K562 (cell line): ENCODE results near the gene PEX10.

ENCODE experiments used
- CHD2 ChIP-seq: IDR thresholded peaks from 2 replicates; pipeline ENCODE4 v1.6.1; 2011; ENCODE audit warnings: low read depth, low read length
- CTCF ChIP-seq, 3 experiments: IDR thresholded peaks in 2 of 3; conservative IDR thresholded peaks in 1 of 3; 2 replicates each; pipeline ENCODE4 v1.5.1; 2011 to 2012; ENCODE audit warnings: low read length in 3 of 3, mild to moderate bottlenecking in 3 of 3, control low read depth in 2 of 3, improper control_type of control experiment in 1 of 3, inconsistent platforms in 1 of 3, low read depth in 1 of 3, mixed read lengths in 1 of 3, moderate library complexity in 1 of 3; ENCODE audit not compliant: insufficient read depth in 2 of 3
- ETS1 ChIP-seq: conservative IDR thresholded peaks from 2 replicates; pipeline ENCODE4 v1.6.1; 2011; ENCODE audit warnings: low read depth, mild to moderate bottlenecking, low read length; ENCODE audit not compliant: control insufficient read depth
- ETV6 ChIP-seq, 3 experiments: fragments of 150-350 bp in 1 of 3; sonication (generic) in 1 of 3; formaldehyde crosslinking in 1 of 3; IDR thresholded peaks; 2 replicates each; pipeline versions ENCODE4 v1.6.1 to v1.8.0; 2014 to 2022; ENCODE audit warnings: borderline replicate concordance in 2 of 3, low read depth in 2 of 3, antibody characterized with exemption in 1 of 3, low read length in 1 of 3, mild to moderate bottlenecking in 1 of 3, missing genetic modification reagents in 1 of 3
- NRF1 ChIP-seq, 2 experiments: fragments of 450-650 bp; IDR thresholded peaks in 1 of 2; conservative IDR thresholded peaks in 1 of 2; 2 replicates each; pipeline ENCODE4 v1.6.1; 2014; ENCODE audit warnings: mild to moderate bottlenecking in 2 of 2
- PCBP1 ChIP-seq: fragments of 200-400 bp; formaldehyde crosslinking; IDR thresholded peaks from 2 replicates; pipeline ENCODE4 v1.6.1; 2018; ENCODE audit warnings: mild to moderate bottlenecking, low read depth, low read length; ENCODE audit not compliant: poor library complexity, severe bottlenecking
- SP2 ChIP-seq: IDR thresholded peaks from 2 replicates; pipeline ENCODE4 v1.6.1; 2011; ENCODE audit warnings: mild to moderate bottlenecking, low read depth, low read length, moderate library complexity; ENCODE audit not compliant: poor library complexity, severe bottlenecking; ENCODE audit errors: extremely low read depth
- TAF15 ChIP-seq: fragments of 200-400 bp; formaldehyde crosslinking; IDR thresholded peaks from 2 replicates; pipeline ENCODE4 v1.6.1; 2017; ENCODE audit warnings: mild to moderate bottlenecking, low read depth, low read length, moderate library complexity
- ZEB2 ChIP-seq: fragments of 450-650 bp; IDR thresholded peaks from 2 replicates; pipeline ENCODE4 v1.6.1; 2016
- ZNF24 ChIP-seq: fragments of 450-650 bp; IDR thresholded peaks from 2 replicates; pipeline ENCODE4 v1.6.1; 2016
- ZNF41 ChIP-seq: fragments of 250-450 bp; sonication (Bioruptor Pico); conservative IDR thresholded peaks from 2 replicates; pipeline ENCODE4 v1.4.0; 2020; ENCODE audit warnings: mild to moderate bottlenecking

GRCh38 chr1:2403273-2403672, 9.1 kb downstream of the PEX10 start:
- TF ChIP-seq CTCF (IDR thresholded peaks at IDR 0.05 in 2 of 3, conservative IDR thresholded peaks at IDR 0.05 in 1 of 3; ENCODE audit: insufficient read depth in 2 of 3, low read depth in 1 of 3, low read length in 3 of 3) (no peak), SP2 (no peak), CHD2 (no peak), TAF15 (no peak), NRF1 (conservative IDR thresholded peaks at IDR 0.05 in 1 of 2, IDR thresholded peaks at IDR 0.05 in 1 of 2) (no peak), PCBP1 (no peak), ETV6 (IDR thresholded peaks at IDR 0.05; ENCODE audit: borderline replicate concordance in 1 of 2, low read depth in 2 of 2, low read length in 1 of 2) (no peak), ETV6 (CRISPR knock-in tag; IDR thresholded peaks at IDR 0.05; ENCODE audit: borderline replicate concordance) (no peak), ETS1 (no peak), ZNF41 (CRISPR knock-in tag) (no peak), ZNF24 (no peak), ZEB2 (no peak)
